GM18861 (cell line): ENCODE measurements around the gene A2M.

Experiments used
- ATAC-seq: cut with Tn5 transposase; IDR thresholded peaks from one replicate; pipeline ENCODE4 v1.9.1; 2021; ENCODE audit not compliant: unreplicated experiment

A2M gene

GRCh38 chr12:9122091-9122609, 6.4 kb upstream of the A2M start:
- no peak for ATAC-seq

- no peak for ATAC-seq
Measured at GRCh38 chr12:9120487-9121184, 4.9 kb upstream of the A2M start.

GRCh38 chr12:9118158-9118557, 2.4 kb upstream of the A2M start:
- no peak for ATAC-seq

- ATAC-seq, result no peak
Measured at GRCh38 chr12:9114946-9115345, 773 bp downstream of the A2M start.

GRCh38 chr12:9113987-9114309, 1.8 kb downstream of the A2M start:
- ATAC-seq, result no peak

- no peak for ATAC-seq
Measured at GRCh38 chr12:9113296-9113986, 2.3 kb downstream of the A2M start.

GRCh38 chr12:9112076-9112853, 3.5 kb downstream of the A2M start:
- ATAC-seq, result no peak

GRCh38 chr12:9111525-9111924, 4.2 kb downstream of the A2M start:
- ATAC-seq, result no peak

- ATAC-seq, result no peak
Measured at GRCh38 chr12:9109737-9110491, 5.8 kb downstream of the A2M start.

GRCh38 chr12:9109213-9109522, 6.6 kb downstream of the A2M start:
- ATAC-seq, result no peak

- no peak for ATAC-seq
Measured at GRCh38 chr12:9108504-9109212, 7.1 kb downstream of the A2M start.

- no peak for ATAC-seq
Measured at GRCh38 chr12:9107542-9107873, 8.2 kb downstream of the A2M start.

- ATAC-seq, result no peak
Measured at GRCh38 chr12:9106610-9107541, 8.8 kb downstream of the A2M start.

GRCh38 chr12:9106067-9106466, 9.7 kb downstream of the A2M start:
- no peak for ATAC-seq

- no peak for ATAC-seq
Measured at GRCh38 chr12:9104767-9105423, 10.8 kb downstream of the A2M start.

GRCh38 chr12:9104087-9104486, 11.6 kb downstream of the A2M start:
- no peak for ATAC-seq

- no peak for ATAC-seq
Measured at GRCh38 chr12:9103050-9103849, 12.5 kb downstream of the A2M start.

- no peak for ATAC-seq
Measured at GRCh38 chr12:9101018-9101687, 14.6 kb downstream of the A2M start.
